Cardiac muscle cell (in vitro differentiated cells and primary cell): ENCODE data around the gene CALML6. TPM values are rescaled to one million over a fixed set of nuclear protein-coding genes. Genes with fewer than 3 reads are reported as not detected.

Source experiments
- DNase-seq, 2 donors: peaks; one replicate each; pipeline versions ENCODE4 v3.0.0 to v3.0.0-alpha.2; 2010 to 2017; ENCODE audit warnings: low read depth in 1 of 2, low spot score in 1 of 2
- H3K27ac ChIP-seq: fragments of 200-600 bp; sonication (generic); 2 replicates; pipeline ENCODE4 v1.5.1; 2016
- H3K27me3 ChIP-seq: fragments of 200-600 bp; sonication (generic); 2 replicates; pipeline ENCODE4 v1.6.0; 2016; ENCODE audit warnings: control low read depth
- H3K36me3 ChIP-seq: fragments of 200-600 bp; sonication (generic); 2 replicates; pipeline ENCODE4 v1.5.1; 2016; ENCODE audit warnings: control low read depth
- H3K4me1 ChIP-seq: fragments of 200-600 bp; sonication (generic); 2 replicates; pipeline ENCODE4 v1.8.1; 2017; ENCODE audit warnings: low read depth, mild to moderate bottlenecking, mixed run types
- H3K4me3 ChIP-seq: fragments of 200-600 bp; sonication (generic); 2 replicates; pipeline ENCODE4 v1.5.1; 2016; ENCODE audit warnings: mild to moderate bottlenecking
- H3K9me3 ChIP-seq: fragments of 200-600 bp; sonication (generic); 2 replicates; pipeline ENCODE4 v1.5.1; 2017; ENCODE audit warnings: low read depth, mild to moderate bottlenecking, control low read depth
- polyA plus RNA-seq: library from polyadenylated mRNA; unstranded; fragments of >200 nt; fragmentation: Nextera tagmentation; extraction: Ambion mirVana; gene quantifications from 2 replicates; pipeline ENCODE4 v1.2.1, GENCODE V29; 2016
- total RNA-seq: library from RNA; depleted of rRNA; stranded (reverse); fragments of >200 nt; gene quantifications from 2 replicates; pipeline ENCODE4 v1.2.3, GENCODE V29; 2016
- TF ChIP-seq, protein P1 (sequence below): IDR thresholded peaks from 2 replicates; pipeline ENCODE4 v1.5.1; 2012; ENCODE audit warnings: low read depth, mild to moderate bottlenecking, low read length

Gene CALML6
- total and polyA plus RNA-seq, 2 experiments from 2014 or later = 0.28 to 0.63 TPM

GRCh38 chr1:1889847-1890505 lies 25.1 kb upstream of the CALML6 start:
- Histone ChIP-seq H3K4me3 (peak overlapping the region; percentile 82), H3K4me1 (peaks cover 24% of the 10 kb centered on the region), H3K9me3 (no peaks in the 10 kb centered on the region), H3K36me3 (no peaks in the 10 kb centered on the region), H3K27me3 (no peaks in the 10 kb centered on the region), H3K27ac (peak overlapping the region; percentile 98)
- TF ChIP-seq, protein P1, sequence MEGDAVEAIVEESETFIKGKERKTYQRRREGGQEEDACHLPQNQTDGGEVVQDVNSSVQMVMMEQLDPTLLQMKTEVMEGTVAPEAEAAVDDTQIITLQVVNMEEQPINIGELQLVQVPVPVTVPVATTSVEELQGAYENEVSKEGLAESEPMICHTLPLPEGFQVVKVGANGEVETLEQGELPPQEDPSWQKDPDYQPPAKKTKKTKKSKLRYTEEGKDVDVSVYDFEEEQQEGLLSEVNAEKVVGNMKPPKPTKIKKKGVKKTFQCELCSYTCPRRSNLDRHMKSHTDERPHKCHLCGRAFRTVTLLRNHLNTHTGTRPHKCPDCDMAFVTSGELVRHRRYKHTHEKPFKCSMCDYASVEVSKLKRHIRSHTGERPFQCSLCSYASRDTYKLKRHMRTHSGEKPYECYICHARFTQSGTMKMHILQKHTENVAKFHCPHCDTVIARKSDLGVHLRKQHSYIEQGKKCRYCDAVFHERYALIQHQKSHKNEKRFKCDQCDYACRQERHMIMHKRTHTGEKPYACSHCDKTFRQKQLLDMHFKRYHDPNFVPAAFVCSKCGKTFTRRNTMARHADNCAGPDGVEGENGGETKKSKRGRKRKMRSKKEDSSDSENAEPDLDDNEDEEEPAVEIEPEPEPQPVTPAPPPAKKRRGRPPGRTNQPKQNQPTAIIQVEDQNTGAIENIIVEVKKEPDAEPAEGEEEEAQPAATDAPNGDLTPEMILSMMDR = no peak
- DNase-seq = peak; percentile 53 to 61

DNA sequence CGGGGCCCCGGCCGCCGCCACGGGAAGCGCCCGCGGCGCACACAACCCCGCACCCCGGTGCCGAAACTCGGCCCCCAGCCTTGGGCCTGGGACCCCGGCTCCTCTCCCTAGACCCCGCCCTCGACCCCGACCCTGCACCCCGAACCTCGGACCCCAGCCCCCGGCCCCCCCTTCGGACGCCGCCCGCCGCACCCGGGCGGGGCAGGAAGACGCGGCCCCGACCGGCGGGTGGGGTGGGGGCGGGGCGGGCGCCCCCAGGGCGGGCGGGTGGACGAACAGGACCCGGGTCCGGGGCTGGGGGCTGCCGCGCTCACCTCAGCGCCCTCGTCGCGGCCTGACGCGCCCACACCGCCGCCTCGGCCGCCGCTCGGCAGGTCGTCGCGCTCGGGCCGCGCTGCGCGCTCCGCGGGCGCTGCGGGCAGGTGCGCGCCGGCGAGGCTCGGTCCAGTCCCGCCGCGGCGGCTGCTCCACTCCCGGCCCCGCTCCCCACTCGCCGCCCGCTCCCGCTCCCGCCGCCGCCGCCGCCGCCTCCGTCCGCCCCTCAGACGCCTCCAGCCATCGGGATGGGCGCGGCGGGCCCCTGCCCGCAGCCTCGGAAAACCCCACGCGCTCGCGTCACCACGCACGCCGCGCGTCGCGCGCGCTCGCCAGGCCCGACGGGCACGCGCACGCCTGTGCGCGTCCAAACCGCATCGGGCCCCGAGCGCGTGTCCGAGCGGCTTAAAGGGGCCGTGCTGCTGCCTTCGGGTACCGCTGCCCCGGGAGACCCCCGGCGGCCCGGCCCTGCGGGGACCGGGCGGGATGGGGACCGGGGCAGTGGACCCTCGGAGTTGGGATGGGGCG lies 24.3 kb upstream of the CALML6 start, which contains the start of gene GNB1:
GNB1 (minus strand) TSS at position 582 of the 843 bp plus-strand sequence. CDS start 65,634 bp downstream, outside the sequence.
- no peaks in the 10 kb centered on the region for H3K36me3 ChIP-seq
- no peaks in the 10 kb centered on the region for H3K9me3 ChIP-seq
- peak within 1 kb of the TSS; percentile 98 for H3K27ac ChIP-seq
- TF ChIP-seq, protein P1 = no peak
- H3K27me3 ChIP-seq = no peaks in the 10 kb centered on the region
- H3K4me1 ChIP-seq = peaks cover 28% of the 10 kb centered on the region
- DNase-seq = peak; percentile 93
- peak within 1 kb of the TSS; percentile 82 for H3K4me3 ChIP-seq

DNA sequence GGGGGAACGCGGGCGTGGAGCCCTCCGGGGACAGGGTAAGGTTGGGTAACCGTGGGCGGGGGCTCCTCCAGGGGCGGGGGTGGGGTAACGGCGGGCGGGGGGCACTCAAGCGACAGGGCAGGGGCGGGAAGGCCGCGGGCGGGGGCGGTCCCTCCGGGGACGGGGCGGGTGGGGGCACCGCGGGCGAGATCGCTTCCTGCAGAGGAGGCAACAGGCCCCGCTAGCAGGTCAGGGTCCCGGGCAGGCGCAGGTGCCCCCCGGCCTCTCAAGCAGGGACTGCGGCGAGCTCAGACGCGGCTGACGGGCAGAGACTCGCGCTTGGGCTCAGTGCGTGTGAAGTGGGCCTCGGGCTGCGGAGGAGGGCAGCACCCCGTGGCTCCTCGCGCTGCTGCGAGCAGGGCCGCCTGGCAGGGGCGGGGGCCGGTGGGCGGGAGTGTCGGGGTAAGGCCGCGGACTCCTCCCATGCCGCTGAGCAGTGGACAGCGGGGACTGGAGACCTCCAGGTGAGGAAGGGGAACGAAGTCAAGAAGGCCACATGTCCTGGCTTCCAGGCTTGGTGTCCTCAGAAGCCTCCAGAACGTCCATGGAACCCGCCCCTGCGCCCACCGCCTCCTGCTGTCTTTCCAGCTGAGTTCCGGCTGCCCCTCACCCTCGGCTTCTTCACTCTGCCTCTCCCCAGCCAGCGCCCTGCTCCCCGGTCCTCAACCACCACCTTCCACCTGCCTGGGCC lies 23.5 kb upstream of the CALML6 start:
- peak overlapping the region; percentile 98 for H3K27ac ChIP-seq
- H3K4me1 ChIP-seq = peaks cover 28% of the 10 kb centered on the region

GRCh38 chr1:1892079-1892762 lies 22.8 kb upstream of the CALML6 start:
- no peaks in the 10 kb centered on the region for H3K36me3 ChIP-seq
- DNase-seq = no peak
- peaks cover 28% of the 10 kb centered on the region for H3K4me1 ChIP-seq
- H3K27me3 ChIP-seq = no peaks in the 10 kb centered on the region
- peak overlapping the region; percentile 98 for H3K27ac ChIP-seq
- TF ChIP-seq, protein P1 = no peak
- no peaks in the 10 kb centered on the region for H3K9me3 ChIP-seq
- peak overlapping the region; percentile 82 for H3K4me3 ChIP-seq

More for the DNA sequence above, 23.5 kb upstream of the CALML6 start:
- Histone ChIP-seq H3K27me3 (no peaks in the 10 kb centered on the region), H3K9me3 (no peaks in the 10 kb centered on the region), H3K36me3 (no peaks in the 10 kb centered on the region), H3K4me3 (peak overlapping the region; percentile 82)
- TF ChIP-seq, protein P1 = no peak
- peak; percentile 63 to 83 for DNase-seq

DNA sequence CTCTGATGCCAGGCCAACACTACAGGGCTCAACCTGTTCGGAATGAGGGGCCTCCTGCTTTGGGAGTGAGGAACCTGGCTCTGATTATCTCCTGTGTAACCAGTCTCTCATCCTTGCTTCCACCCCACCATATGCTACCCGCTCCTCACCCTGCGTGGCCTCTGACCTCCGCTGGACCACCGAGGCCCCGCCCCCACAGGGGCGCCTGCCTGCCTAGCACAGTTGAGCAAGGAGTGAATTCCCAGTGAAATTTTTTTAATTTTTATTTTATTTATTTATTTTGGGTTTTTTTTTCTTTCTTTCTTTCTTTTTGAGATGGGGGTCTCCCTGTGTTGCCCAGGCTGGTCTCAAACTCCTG lies 22.3 kb upstream of the CALML6 start:
- no peaks in the 10 kb centered on the region for H3K36me3 ChIP-seq
- no peaks in the 10 kb centered on the region for H3K27me3 ChIP-seq
- DNase-seq = no peak
- peaks cover 28% of the 10 kb centered on the region for H3K4me1 ChIP-seq
- no peak overlapping the region for H3K4me3 ChIP-seq
- peak overlapping the region; percentile 98 for H3K27ac ChIP-seq
- TF ChIP-seq, protein P1 = no peak
- no peaks in the 10 kb centered on the region for H3K9me3 ChIP-seq
